ENCODE measurements around the gene ORM1.
"Not testable (repeated sequence)": the region's sequence is repeated elsewhere in the genome, so short reads cannot be mapped to it uniquely, and the experiment has no call there.

ORM1 gene

DNA sequence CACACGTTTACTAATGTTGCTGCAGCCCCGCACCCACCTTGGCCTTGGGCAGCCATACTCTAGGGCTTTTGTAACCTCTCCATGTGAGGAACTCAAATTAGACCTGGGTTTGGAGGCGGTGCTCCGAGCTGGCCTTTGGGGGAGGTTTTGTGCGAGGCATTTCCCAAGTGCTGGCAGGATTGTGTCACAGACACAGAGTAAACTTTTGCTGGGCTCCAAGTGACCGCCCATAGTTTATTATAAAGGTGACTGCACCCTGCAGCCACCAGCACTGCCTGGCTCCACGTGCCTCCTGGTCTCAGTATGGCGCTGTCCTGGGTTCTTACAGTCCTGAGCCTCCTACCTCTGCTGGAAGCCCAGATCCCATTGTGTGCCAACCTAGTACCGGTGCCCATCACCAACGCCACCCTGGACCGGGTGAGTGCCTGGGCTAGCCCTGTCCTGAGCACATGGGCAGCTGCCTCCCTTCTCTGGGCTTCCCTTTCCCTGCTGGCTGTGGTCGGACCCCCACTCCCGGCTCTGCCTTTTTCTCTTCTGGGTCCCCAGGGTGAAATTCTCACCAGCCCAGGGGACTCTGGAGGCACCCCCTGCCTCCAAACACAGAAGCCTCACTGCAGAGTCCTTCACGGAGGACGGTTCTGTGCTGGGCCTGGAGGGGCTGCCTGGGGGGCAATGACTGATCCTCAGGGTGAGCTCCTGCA is at the start of gene ORM1:
Gene ORM1 (plus strand): TSS at position 268 of the 701 bp plus-strand sequence. CDS start 36 bp downstream, at position 304.
- not testable (repeated sequence) for DNase-seq

DNA sequence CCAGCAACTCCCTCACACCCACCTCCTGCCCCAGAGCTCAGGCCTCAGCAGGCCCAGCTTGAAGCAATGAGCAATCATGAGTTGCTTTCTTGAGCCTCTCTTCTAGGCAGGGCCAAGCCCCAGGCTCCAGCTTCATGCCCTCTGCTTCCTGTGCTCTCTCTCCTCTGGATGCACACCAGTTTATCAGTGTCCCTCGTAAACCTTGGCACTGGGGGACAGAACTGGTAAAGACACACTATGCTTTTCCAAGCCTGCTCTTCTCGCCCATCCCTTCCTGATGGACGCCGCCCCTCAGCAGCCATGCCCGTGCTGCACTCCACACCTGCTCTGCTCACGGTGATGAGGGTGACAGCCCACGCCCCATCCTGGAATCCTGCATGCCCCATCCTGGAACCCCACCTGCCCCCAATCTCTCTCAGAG is 49.4 kb upstream of the ORM1 start:
- DNase-seq: no peak

GRCh38 chr9:114274217-114274616 is 48.7 kb upstream of the ORM1 start:
- DNase-seq: no peak

GRCh38 chr9:114275246-114276004 is 47.5 kb upstream of the ORM1 start:
- peak; percentile 34 for DNase-seq

GRCh38 chr9:114276908-114277821 is 45.7 kb upstream of the ORM1 start:
- DNase-seq: peak; percentile 97

GRCh38 chr9:114278356-114278755 is 44.5 kb upstream of the ORM1 start:
- DNase-seq: no peak

DNA sequence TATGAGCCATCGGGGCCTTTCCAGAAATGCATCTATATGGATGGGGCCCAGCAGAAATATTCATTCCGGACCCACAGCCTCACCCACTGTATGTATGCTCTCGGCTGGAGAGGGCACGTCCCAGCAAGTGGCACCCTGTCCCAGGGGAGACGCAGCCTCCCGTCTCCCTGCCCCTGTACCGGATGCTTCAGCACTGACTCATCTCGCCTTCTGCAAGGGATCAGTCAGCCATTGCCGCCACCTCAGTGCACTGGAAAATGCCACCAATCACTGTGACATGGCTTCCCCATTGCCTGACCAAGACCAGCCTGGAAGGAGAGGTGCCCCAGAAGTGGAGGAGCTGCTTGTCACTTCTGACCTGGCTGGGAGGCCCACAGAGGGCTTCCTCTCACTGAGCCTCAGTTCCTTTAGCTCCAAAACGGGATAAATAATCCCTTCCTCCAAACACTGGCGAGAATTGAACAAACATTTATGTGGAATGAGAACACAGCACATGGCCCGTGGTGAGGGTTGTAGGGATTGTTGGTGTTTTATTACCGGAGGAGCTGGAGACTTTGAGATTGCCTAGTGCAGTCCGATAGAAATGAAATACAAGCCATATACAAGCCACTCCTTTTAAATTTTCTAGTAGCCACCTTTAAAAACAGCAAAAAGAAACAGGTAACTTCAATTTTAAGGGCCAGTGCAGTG is 43.9 kb upstream of the ORM1 start:
- DNase-seq: peak; percentile 80

GRCh38 chr9:114279693-114280092 is 43.2 kb upstream of the ORM1 start:
- no peak for DNase-seq

- peak; percentile 89 for DNase-seq
These were observed 42.0 kb upstream of the ORM1 start for GRCh38 chr9:114280636-114281472.

- peak; percentile 95 for DNase-seq
These were observed 41.3 kb upstream of the ORM1 start for GRCh38 chr9:114281473-114282103.

DNA sequence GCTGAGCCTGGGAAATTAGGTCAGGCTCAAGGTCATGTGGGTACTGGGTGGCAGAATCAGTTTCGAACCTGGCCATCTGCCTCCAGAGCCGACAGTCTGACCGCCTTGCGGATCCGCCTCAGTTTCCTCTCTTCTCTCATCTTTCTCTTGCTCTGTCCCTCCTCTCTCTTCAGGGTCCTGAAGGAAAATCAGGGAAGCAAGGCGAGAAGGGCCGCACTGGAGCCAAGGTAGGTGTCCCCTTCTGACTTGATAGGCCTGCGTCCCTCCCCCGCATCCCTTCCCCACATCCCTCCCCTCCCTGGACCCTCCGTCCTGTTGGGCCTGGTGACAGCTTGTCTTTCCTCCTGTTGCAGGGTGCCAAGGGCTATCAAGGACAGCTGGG is 40.8 kb upstream of the ORM1 start:
- no peak for DNase-seq

DNA sequence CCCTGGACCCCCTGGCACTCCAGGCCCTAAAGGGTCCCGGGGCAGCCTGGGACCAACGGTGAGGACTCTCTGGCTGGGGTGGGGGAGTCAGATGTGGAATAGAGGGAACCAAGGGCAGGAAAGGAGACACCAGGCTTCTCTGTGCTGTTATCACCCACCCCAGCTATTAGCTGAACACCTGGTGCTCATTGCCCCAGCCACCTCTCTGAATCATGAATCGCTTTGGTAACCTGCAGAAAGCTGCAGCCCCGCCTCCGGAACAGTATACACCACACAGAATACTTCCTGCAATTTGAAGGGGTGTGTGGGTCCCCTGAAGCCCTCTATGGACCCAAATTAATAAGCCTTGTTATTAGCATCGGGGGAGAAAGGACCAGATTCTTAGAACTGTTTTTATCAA is 40.4 kb upstream of the ORM1 start:
- DNase-seq: no peak

DNA sequence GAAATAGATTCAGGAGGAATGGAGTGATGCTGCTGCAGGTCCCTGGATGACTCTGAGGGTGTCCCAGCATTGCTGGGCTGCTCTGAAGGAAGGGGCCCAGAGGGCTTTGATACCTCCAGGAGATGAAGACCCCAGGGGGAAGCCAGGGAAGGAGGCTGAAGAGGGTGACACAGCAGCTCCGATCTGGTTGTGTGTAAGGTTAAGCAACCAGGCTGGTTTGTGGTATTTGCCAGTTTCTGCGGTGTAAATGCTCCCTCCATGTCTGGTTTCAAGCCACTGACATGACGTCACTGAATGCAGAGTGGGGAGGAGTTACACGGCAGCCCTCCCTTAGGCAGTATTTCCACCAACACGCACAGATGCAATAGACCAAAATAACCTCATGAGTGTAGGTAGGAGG is 40.0 kb upstream of the ORM1 start:
- DNase-seq: peak; percentile 96

DNA sequence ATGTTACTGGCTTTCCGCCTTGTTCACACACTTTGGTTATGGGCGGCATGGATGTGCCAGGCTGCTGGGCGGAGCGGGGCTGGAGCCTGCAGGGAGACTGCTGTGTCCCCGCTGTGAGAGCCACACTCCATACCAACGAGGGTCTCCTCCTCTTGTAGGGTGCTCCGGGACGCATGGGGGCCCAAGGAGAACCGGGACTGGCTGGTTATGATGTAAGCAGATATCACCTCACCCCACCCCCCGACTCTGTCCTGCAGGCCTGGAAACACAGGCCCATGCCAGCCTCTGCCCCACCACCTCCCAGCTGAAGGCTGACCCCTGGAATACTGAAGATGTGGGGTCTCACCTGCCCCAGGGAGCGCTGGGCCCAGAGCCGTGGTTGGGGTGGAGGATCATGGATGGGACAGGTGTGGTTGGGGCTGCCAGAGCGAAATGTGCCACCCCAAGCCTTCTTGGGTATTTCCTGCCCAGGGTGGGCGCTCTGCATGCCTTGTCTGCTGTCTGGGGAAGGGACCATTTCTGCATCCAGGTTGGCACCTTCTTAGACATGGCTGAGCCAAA is 39.3 kb upstream of the ORM1 start:
- no peak for DNase-seq

DNA sequence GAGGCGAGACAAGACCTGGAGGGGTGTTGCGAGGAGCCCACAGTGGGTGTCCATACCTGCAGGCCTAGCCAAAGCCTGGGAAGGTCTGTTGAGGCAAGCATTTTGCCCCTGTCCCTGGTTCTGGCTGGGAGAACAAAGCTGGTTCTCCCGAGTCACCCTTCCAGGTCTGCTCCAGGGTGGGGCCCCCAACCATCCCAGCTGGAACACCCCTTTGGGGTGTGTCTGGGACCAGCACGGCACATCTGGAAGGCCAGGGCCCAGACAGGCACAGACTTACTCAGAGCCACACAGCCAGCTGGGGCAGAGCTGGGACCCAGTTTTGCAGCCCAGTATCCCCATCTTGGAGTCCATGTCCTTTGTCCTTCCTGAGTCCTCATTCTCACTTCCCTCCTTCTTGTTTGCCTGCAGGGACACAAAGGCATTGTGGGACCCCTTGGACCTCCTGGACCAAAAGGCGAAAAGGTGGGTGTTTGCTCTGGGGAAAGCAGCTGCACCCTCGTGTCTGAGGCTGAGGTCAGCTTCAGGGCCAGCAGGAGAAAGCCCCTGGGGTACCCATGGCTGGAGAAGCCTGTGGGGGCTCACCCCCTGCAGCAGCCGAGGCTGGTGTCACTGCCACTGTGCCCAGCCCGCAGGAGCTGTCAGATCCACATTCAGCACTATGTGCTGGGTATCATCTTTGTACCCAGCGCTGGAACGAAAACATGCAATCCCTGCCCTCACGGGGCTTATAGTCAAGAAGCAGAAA is 38.4 kb upstream of the ORM1 start:
- DNase-seq: no peak

DNA sequence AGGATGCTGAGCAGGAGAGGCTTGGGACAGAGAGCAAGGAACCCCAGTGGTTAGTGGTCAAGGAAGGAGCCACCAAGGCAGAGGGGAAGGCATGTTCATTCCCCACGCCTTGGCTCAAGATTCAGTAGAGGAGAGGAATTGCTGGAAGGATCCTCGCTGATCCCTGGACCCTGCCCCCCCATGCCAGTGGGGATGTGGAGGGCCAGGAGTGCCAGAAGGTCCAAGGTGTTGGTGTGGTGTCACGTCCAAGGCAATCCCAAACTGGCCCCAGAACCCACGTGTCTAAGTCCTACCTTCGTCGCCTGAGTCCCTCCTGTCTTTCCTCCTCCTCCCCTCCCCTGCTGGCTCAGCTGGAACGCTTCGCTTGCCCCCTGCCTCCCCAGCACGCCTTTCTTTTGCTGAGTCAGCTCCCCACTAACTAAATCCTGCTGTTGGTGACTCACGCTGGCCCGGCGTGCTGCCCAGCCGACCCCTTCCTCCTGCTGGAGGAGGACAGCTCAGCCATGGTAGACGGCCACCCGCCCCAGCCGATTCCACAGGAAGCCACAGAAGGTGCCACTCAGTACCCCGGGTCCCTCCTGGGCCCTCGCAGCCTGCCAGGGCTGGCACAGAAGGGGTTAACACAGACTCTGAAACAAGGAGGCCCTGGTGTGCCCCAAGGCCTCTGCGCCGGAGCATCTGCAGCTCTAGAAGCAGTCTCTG is 37.6 kb upstream of the ORM1 start:
- DNase-seq: peak; percentile 96

GRCh38 chr9:114286146-114286679 is 36.7 kb upstream of the ORM1 start:
- no peak for DNase-seq

DNA sequence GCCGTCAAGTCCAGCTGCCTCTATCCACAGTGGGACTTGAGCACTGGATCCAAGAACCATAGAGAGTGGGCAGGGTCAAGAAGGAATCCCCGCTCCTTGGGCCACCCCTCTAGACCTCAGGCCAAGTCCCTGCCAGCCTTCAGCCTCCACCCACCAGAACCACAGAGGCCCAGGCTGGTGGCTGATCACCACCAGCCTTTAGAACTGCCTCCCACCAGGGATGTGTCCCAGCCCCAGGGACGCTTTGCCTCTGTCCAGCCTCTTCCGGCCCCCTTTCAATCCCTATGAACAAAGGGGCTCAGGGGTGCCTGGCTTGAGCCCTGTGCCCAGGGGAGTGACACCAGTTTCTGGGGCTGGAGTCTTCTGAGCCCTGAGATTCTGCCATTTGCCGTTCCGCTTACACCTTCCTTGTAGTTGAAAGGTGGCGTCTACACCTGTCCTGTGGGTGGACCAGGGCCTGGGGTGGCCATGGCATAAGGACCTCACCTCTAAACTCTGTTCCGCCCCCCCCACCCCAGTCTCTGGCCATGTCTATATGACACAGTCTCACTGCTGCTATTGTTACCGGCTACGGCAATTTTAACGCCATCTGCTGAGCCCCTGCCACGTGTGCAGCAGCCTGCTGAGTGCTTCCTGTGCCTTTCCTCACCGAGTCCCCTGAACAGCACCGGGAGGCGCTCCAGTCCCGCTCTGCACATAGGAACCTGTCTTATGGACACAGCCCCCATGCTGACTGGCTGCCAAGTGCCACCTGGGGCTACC is 35.7 kb upstream of the ORM1 start:
- peak; percentile 31 for DNase-seq

Data from fibroblast of skin of right biceps (primary cell).